Measurements from ENCODE around the gene CHMP1A. TPM values are rescaled to one million over a fixed set of nuclear protein-coding genes. Genes with fewer than 3 reads are reported as not detected.
"Not testable (repeated sequence)": the region's sequence is repeated elsewhere in the genome, so short reads cannot be mapped to it uniquely, and the experiment has no call there.

CHMP1A gene
- polyA plus RNA-seq, 2 donors = 58.8 to 71.9 TPM

GRCh38 chr16:89698717-89699116 is 41.2 kb upstream of the CHMP1A start:
- H3K27me3 ChIP-seq (ENCODE audit: control insufficient read depth in 1 of 2, insufficient read depth in 2 of 2, low read length in 2 of 2); H3K27ac ChIP-seq (ENCODE audit: low read depth in 2 of 2, low read length in 1 of 2); H3K4me1 ChIP-seq (ENCODE audit: control insufficient read depth in 2 of 2, insufficient read depth in 2 of 2, low read length in 1 of 2); H3K4me3 ChIP-seq (ENCODE audit: low read depth in 1 of 2, low read length in 2 of 2); H3K9me3 ChIP-seq (ENCODE audit: control insufficient read depth in 2 of 2, insufficient read depth in 1 of 2, low read depth in 1 of 2, low read length in 1 of 2): not testable (repeated sequence)
- H3K36me3 ChIP-seq (ENCODE audit: control insufficient read depth in 2 of 2, insufficient read depth in 2 of 2, low read length in 1 of 2) = peaks cover 5 to 17% of the 10 kb centered on the region in 2 donors
- 95 to 96% methylated on average over 14 of the region's 14 CpGs for WGBS, 2 donors

- H3K36me3 ChIP-seq (ENCODE audit: control insufficient read depth in 2 of 2, insufficient read depth in 2 of 2, low read length in 1 of 2) = peaks cover 5 to 25% of the 10 kb centered on the region in 2 donors
- H3K4me3 ChIP-seq (ENCODE audit: low read depth in 1 of 2, low read length in 2 of 2) = no peak overlapping the region
- no peak overlapping the region for H3K27ac ChIP-seq (ENCODE audit: low read depth in 2 of 2, low read length in 1 of 2)
- 82 to 83% methylated on average over 27 to 32 of the region's 32 CpGs for WGBS, 2 donors
- H3K27me3 ChIP-seq (ENCODE audit: control insufficient read depth in 1 of 2, insufficient read depth in 2 of 2, low read length in 2 of 2) = no peaks in the 10 kb centered on the region
- H3K4me1 ChIP-seq (ENCODE audit: control insufficient read depth in 2 of 2, insufficient read depth in 2 of 2, low read length in 1 of 2) = peaks cover 0 to 9% of the 10 kb centered on the region in 2 donors
- H3K9me3 ChIP-seq (ENCODE audit: control insufficient read depth in 2 of 2, insufficient read depth in 1 of 2, low read depth in 1 of 2, low read length in 1 of 2) = no peaks in the 10 kb centered on the region
Measured at GRCh38 chr16:89697616-89698331, 40.3 kb upstream of the CHMP1A start.

- peaks cover 0 to 9% of the 10 kb centered on the region in 2 donors for H3K4me1 ChIP-seq (ENCODE audit: control insufficient read depth in 2 of 2, insufficient read depth in 2 of 2, low read length in 1 of 2)
- H3K9me3 ChIP-seq (ENCODE audit: control insufficient read depth in 2 of 2, insufficient read depth in 1 of 2, low read depth in 1 of 2, low read length in 1 of 2) = no peaks in the 10 kb centered on the region
- H3K27me3 ChIP-seq (ENCODE audit: control insufficient read depth in 1 of 2, insufficient read depth in 2 of 2, low read length in 2 of 2) = no peaks in the 10 kb centered on the region
- H3K27ac ChIP-seq (ENCODE audit: low read depth in 2 of 2, low read length in 1 of 2) = no peak overlapping the region
- no peak overlapping the region for H3K4me3 ChIP-seq (ENCODE audit: low read depth in 1 of 2, low read length in 2 of 2)
- WGBS, 2 donors = 86 to 90% methylated on average over 18 to 19 of the region's 19 CpGs
- peaks cover 5 to 27% of the 10 kb centered on the region in 2 donors for H3K36me3 ChIP-seq (ENCODE audit: control insufficient read depth in 2 of 2, insufficient read depth in 2 of 2, low read length in 1 of 2)
Measured at GRCh38 chr16:89697161-89697615, 39.7 kb upstream of the CHMP1A start.

GRCh38 chr16:89696670-89697128 is 39.2 kb upstream of the CHMP1A start:
- Histone ChIP-seq H3K9me3 (ENCODE audit: control insufficient read depth in 2 of 2, insufficient read depth in 1 of 2, low read depth in 1 of 2, low read length in 1 of 2) (no peaks in the 10 kb centered on the region), H3K4me1 (ENCODE audit: control insufficient read depth in 2 of 2, insufficient read depth in 2 of 2, low read length in 1 of 2) (peaks cover 0 to 9% of the 10 kb centered on the region in 2 donors), H3K27ac (ENCODE audit: low read depth in 2 of 2, low read length in 1 of 2) (no peak overlapping the region), H3K27me3 (ENCODE audit: control insufficient read depth in 1 of 2, insufficient read depth in 2 of 2, low read length in 2 of 2) (no peaks in the 10 kb centered on the region), H3K36me3 (ENCODE audit: control insufficient read depth in 2 of 2, insufficient read depth in 2 of 2, low read length in 1 of 2) (peaks cover 9 to 32% of the 10 kb centered on the region in 2 donors), H3K4me3 (ENCODE audit: low read depth in 1 of 2, low read length in 2 of 2) (no peak overlapping the region)
- WGBS, 2 donors = 64 to 70% methylated on average over 17 to 18 of the region's 18 CpGs

GRCh38 chr16:89695875-89696669 is 38.6 kb upstream of the CHMP1A start:
- 76 to 80% methylated on average over 24 to 25 of the region's 25 CpGs for WGBS, 2 donors
- Histone ChIP-seq H3K36me3 (ENCODE audit: control insufficient read depth in 2 of 2, insufficient read depth in 2 of 2, low read length in 1 of 2) (peaks cover 9 to 38% of the 10 kb centered on the region in 2 donors), H3K27ac (ENCODE audit: low read depth in 2 of 2, low read length in 1 of 2) (no peak overlapping the region), H3K4me3 (ENCODE audit: low read depth in 1 of 2, low read length in 2 of 2) (no peak overlapping the region), H3K4me1 (ENCODE audit: control insufficient read depth in 2 of 2, insufficient read depth in 2 of 2, low read length in 1 of 2) (peaks cover 0 to 9% of the 10 kb centered on the region in 2 donors), H3K27me3 (ENCODE audit: control insufficient read depth in 1 of 2, insufficient read depth in 2 of 2, low read length in 2 of 2) (no peaks in the 10 kb centered on the region), H3K9me3 (ENCODE audit: control insufficient read depth in 2 of 2, insufficient read depth in 1 of 2, low read depth in 1 of 2, low read length in 1 of 2) (no peaks in the 10 kb centered on the region)

GRCh38 chr16:89695086-89695874 is 37.8 kb upstream of the CHMP1A start:
- Histone ChIP-seq H3K27ac (ENCODE audit: low read depth in 2 of 2, low read length in 1 of 2) (no peak overlapping the region), H3K4me1 (ENCODE audit: control insufficient read depth in 2 of 2, insufficient read depth in 2 of 2, low read length in 1 of 2) (peaks cover 0 to 2% of the 10 kb centered on the region in 2 donors), H3K36me3 (ENCODE audit: control insufficient read depth in 2 of 2, insufficient read depth in 2 of 2, low read length in 1 of 2) (peaks cover 9 to 43% of the 10 kb centered on the region in 2 donors), H3K27me3 (ENCODE audit: control insufficient read depth in 1 of 2, insufficient read depth in 2 of 2, low read length in 2 of 2) (no peaks in the 10 kb centered on the region), H3K4me3 (ENCODE audit: low read depth in 1 of 2, low read length in 2 of 2) (no peak overlapping the region), H3K9me3 (ENCODE audit: control insufficient read depth in 2 of 2, insufficient read depth in 1 of 2, low read depth in 1 of 2, low read length in 1 of 2) (no peaks in the 10 kb centered on the region)
- WGBS, 2 donors = 84 to 85% methylated on average over 30 to 31 of the region's 31 CpGs

GRCh38 chr16:89694784-89695085 is 37.2 kb upstream of the CHMP1A start:
- not testable (repeated sequence) for H3K27ac ChIP-seq (ENCODE audit: low read depth in 2 of 2, low read length in 1 of 2); H3K4me3 ChIP-seq (ENCODE audit: low read depth in 1 of 2, low read length in 2 of 2); H3K27me3 ChIP-seq (ENCODE audit: control insufficient read depth in 1 of 2, insufficient read depth in 2 of 2, low read length in 2 of 2); H3K9me3 ChIP-seq (ENCODE audit: control insufficient read depth in 2 of 2, insufficient read depth in 1 of 2, low read depth in 1 of 2, low read length in 1 of 2); H3K4me1 ChIP-seq (ENCODE audit: control insufficient read depth in 2 of 2, insufficient read depth in 2 of 2, low read length in 1 of 2)
- H3K36me3 ChIP-seq (ENCODE audit: control insufficient read depth in 2 of 2, insufficient read depth in 2 of 2, low read length in 1 of 2) = peaks cover 9 to 45% of the 10 kb centered on the region in 2 donors
- WGBS, 2 donors = 79 to 81% methylated on average over 19 to 23 of the region's 23 CpGs

- Histone ChIP-seq H3K9me3 (ENCODE audit: control insufficient read depth in 2 of 2, insufficient read depth in 1 of 2, low read depth in 1 of 2, low read length in 1 of 2) (no peaks in the 10 kb centered on the region), H3K27me3 (ENCODE audit: control insufficient read depth in 1 of 2, insufficient read depth in 2 of 2, low read length in 2 of 2) (no peaks in the 10 kb centered on the region), H3K4me3 (ENCODE audit: low read depth in 1 of 2, low read length in 2 of 2) (no peak overlapping the region), H3K4me1 (ENCODE audit: control insufficient read depth in 2 of 2, insufficient read depth in 2 of 2, low read length in 1 of 2) (peaks cover 0 to 2% of the 10 kb centered on the region in 2 donors), H3K27ac (ENCODE audit: low read depth in 2 of 2, low read length in 1 of 2) (no peak overlapping the region), H3K36me3 (ENCODE audit: control insufficient read depth in 2 of 2, insufficient read depth in 2 of 2, low read length in 1 of 2) (peaks cover 9 to 47% of the 10 kb centered on the region in 2 donors)
- WGBS, 2 donors = 86 to 87% methylated on average over 32 of the region's 32 CpGs
Measured at GRCh38 chr16:89693931-89694783, 36.6 kb upstream of the CHMP1A start.
